ENCODE data around the gene MX2. TPM values are rescaled to one million over a fixed set of nuclear protein-coding genes. Genes with fewer than 3 reads are reported as not detected.

The MX2 gene
- total and polyA plus RNA-seq, 10 of the 15 experiments (the other 5 are each of a cell fraction or from before 2014, with no cell fraction given) = 10.5 to 167 (median 46.1) TPM

DNA sequence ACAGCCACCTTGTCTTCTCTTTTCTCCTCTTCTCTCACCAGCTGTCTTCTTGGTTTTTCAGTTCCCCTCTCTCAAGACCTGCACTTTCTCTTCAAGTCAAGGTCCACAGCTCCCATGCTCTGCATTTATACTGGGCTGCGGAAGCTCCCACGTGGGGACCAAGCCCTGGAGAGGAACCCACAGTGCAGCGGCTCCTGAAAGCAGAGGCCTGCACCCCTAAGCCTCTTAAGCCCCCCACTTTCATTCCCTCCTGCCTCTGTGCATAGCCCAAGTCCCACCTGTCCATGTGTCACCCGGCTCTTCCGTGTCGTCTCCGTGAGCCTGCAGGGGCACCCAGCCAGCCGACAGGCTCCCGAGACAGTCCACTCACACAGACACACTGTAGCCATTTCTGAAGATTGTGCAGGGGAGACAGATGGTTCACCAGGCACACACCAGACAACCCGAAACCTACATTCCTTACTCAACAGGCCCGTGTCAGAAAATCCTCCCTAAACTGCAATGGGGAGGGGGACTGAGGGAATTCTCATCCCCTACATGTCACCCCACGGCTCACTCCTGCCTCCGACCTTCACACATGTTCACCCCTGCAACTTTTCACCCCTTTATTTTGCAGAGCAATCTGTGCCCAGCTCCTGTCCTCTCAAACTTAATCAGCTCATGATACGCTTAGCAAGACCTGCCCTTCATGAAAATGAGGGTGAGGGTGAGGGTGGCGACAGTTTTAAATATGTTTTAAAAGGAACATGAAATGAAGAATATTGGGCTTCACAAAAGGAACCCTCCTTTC is 6.3 kb downstream of the MX2 start:
- H3K36me3 ChIP-seq (ENCODE audit: control insufficient read depth in 2 of 2, insufficient read depth in 2 of 2, low read length in 1 of 2) = no peaks in the 10 kb centered on the region; a peak in 1 of 4 replicates
- no TSS peak for BruUV-seq (replicated peaks)
- POLR2A ChIA-PET = interaction anchor here (1.2 to 4.6 kb wide), 4 partner anchors 16 to 85 kb away, joined by 4 to 80 read pairs (median 14); partner anchors contain the start of gene MX1
- peak; percentile 7 for FAIRE-seq
- peaks cover 50% of the 10 kb centered on the region for H3K4me1 ChIP-seq (ENCODE audit: control insufficient read depth, insufficient read depth, low read length)
- peak overlapping the region; percentile 87 for H3K9ac ChIP-seq (ENCODE audit: control insufficient read depth, insufficient read depth, low read length)
- SMC1A ChIA-PET (ENCODE audit: uncharacterized antibody, unreplicated experiment) = interaction anchor here (0.9 to 8.3 kb wide), 13 partner anchors 6 to 561 kb away, joined by 3 to 67 read pairs (median 10); partner anchors contain the start of genes MX1 and MX2
- peak overlapping the region; percentile 99 for H3K4me2 ChIP-seq (ENCODE audit: control insufficient read depth, insufficient read depth)
- intact Hi-C loops (cut with micrococcal nuclease; ENCODE audit: unreplicated experiment) = loop anchor here (1.0 to 10.0 kb wide), 4 partner anchors 58 to 857 kb away; partner anchors contain the start of gene MX1
- in situ Hi-C loops (cut with MboI) = no loop called here
- ATAC-seq = peak; percentile 65
- RAD21 ChIA-PET (ENCODE audit: unreplicated experiment) = interaction anchor here (0.7 to 7.7 kb wide), 13 partner anchors 15 to 400 kb away, joined by 3 to 97 read pairs (median 4); partner anchors contain the start of gene MX1
- no peaks in the 10 kb centered on the region for H4K20me1 ChIP-seq (ENCODE audit: control insufficient read depth, insufficient read depth)
- DNase-seq (ENCODE audit: low read depth, low spot score) = peak; percentile 86
- no peak overlapping the region for H2AFZ ChIP-seq (ENCODE audit: control insufficient read depth, low read depth, low read length)
- no peaks in the 10 kb centered on the region for H3K9me3 ChIP-seq (replicated peaks; ENCODE audit: control insufficient read depth, insufficient read depth, low read length)
- peak overlapping the region; percentile 78 for H3K4me3 ChIP-seq
- peaks cover 84% of the 10 kb centered on the region for H3K79me2 ChIP-seq (ENCODE audit: control insufficient read depth, insufficient read depth, low read length)
- peak overlapping the region; percentile 98 for H3K27ac ChIP-seq (ENCODE audit: control insufficient read depth, insufficient read depth)
- no peaks in the 10 kb centered on the region for H3K27me3 ChIP-seq (replicated peaks in 1 of 2; ENCODE audit: control insufficient read depth in 2 of 2, insufficient read depth in 2 of 2, low read length in 1 of 2)
- WGBS (ENCODE audit: insufficient coverage, insufficient replicate concordance, low lambda C conversion rate, missing lambda C conversion rate) = under 1% methylated on average over 15 of the region's 15 CpGs
- CTCF ChIA-PET = interaction anchor here (0.7 to 7.4 kb wide), 9 partner anchors 17 to 449 kb away, joined by 3 to 99 read pairs (median 4); partner anchors contain the start of gene MX1
- peak; percentile 62 to 67; a peak in 2 of 4 replicates for TF ChIP-seq EP300 (IDR thresholded peaks at IDR 0.05; ENCODE audit: borderline replicate concordance in 1 of 2, control insufficient read depth in 1 of 2, low read depth in 2 of 2, low read length in 2 of 2)
- TF ChIP-seq ZNF622 (IDR thresholded peaks at IDR 0.05) = no peak
- peak; percentile 44; the same call in 1 of the 2 replicates for TF ChIP-seq ZNF24 (IDR thresholded peaks at IDR 0.05)
- no peak for TF ChIP-seq MTA3 (IDR thresholded peaks at IDR 0.05; ENCODE audit: borderline replicate concordance, low read length)
- TF ChIP-seq PKNOX1 (IDR thresholded peaks at IDR 0.05) = peak; percentile 75; the same call in 1 of the 2 replicates
- no peak for TF ChIP-seq TARDBP (IDR thresholded peaks at IDR 0.05; ENCODE audit: borderline replicate concordance)
- TF ChIP-seq, protein P1, sequence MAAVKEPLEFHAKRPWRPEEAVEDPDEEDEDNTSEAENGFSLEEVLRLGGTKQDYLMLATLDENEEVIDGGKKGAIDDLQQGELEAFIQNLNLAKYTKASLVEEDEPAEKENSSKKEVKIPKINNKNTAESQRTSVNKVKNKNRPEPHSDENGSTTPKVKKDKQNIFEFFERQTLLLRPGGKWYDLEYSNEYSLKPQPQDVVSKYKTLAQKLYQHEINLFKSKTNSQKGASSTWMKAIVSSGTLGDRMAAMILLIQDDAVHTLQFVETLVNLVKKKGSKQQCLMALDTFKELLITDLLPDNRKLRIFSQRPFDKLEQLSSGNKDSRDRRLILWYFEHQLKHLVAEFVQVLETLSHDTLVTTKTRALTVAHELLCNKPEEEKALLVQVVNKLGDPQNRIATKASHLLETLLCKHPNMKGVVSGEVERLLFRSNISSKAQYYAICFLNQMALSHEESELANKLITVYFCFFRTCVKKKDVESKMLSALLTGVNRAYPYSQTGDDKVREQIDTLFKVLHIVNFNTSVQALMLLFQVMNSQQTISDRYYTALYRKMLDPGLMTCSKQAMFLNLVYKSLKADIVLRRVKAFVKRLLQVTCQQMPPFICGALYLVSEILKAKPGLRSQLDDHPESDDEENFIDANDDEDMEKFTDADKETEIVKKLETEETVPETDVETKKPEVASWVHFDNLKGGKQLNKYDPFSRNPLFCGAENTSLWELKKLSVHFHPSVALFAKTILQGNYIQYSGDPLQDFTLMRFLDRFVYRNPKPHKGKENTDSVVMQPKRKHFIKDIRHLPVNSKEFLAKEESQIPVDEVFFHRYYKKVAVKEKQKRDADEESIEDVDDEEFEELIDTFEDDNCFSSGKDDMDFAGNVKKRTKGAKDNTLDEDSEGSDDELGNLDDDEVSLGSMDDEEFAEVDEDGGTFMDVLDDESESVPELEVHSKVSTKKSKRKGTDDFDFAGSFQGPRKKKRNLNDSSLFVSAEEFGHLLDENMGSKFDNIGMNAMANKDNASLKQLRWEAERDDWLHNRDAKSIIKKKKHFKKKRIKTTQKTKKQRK (IDR thresholded peaks at IDR 0.05; ENCODE audit: low read depth, low read length) = no peak
- 0 out of 2 replicates have a peak, but pooled peaks have one; percentile 63 for TF ChIP-seq RELB (IDR thresholded peaks at IDR 0.05; ENCODE audit: low read depth)
- no peak for TF ChIP-seq NFIC (IDR thresholded peaks at IDR 0.05; ENCODE audit: low read depth, low read length)
- TF ChIP-seq CHD4 (IDR thresholded peaks at IDR 0.05) = no peak
- TF ChIP-seq, protein P2, sequence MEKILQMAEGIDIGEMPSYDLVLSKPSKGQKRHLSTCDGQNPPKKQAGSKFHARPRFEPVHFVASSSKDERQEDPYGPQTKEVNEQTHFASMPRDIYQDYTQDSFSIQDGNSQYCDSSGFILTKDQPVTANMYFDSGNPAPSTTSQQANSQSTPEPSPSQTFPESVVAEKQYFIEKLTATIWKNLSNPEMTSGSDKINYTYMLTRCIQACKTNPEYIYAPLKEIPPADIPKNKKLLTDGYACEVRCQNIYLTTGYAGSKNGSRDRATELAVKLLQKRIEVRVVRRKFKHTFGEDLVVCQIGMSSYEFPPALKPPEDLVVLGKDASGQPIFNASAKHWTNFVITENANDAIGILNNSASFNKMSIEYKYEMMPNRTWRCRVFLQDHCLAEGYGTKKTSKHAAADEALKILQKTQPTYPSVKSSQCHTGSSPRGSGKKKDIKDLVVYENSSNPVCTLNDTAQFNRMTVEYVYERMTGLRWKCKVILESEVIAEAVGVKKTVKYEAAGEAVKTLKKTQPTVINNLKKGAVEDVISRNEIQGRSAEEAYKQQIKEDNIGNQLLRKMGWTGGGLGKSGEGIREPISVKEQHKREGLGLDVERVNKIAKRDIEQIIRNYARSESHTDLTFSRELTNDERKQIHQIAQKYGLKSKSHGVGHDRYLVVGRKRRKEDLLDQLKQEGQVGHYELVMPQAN (conservative IDR thresholded peaks at IDR 0.05) = 0 out of 2 replicates have a peak, but pooled peaks have one; percentile 43
- TF ChIP-seq HDAC6 (IDR thresholded peaks at IDR 0.05; ENCODE audit: unreplicated experiment) = no peak

All from GM12878 (cell line).